ENCODE measurements around the gene KLK2.

GRCh38 chr19:50893047-50893736 is 20.0 kb downstream of the KLK2 start:
- TF ChIP-seq POLR2AphosphoS5 (IDR thresholded peaks at IDR 0.05) (no peak), CTCF (IDR thresholded peaks at IDR 0.05 in 8 of 11, conservative IDR thresholded peaks at IDR 0.05 in 3 of 11) (no peak), POLR2A (IDR thresholded peaks at IDR 0.05) (no peak)

Measured in spleen (tissue), 7 donors.